NCI-H1694 treated with DMSO at 0.1 percent for 48 hours (cell line): ENCODE results near the gene NEK8.

Experiments
- DNase-seq: peaks from one replicate; lab custom pipeline; 2025; lab: John Stamatoyannopoulos, UW

The NEK8 gene

DNA sequence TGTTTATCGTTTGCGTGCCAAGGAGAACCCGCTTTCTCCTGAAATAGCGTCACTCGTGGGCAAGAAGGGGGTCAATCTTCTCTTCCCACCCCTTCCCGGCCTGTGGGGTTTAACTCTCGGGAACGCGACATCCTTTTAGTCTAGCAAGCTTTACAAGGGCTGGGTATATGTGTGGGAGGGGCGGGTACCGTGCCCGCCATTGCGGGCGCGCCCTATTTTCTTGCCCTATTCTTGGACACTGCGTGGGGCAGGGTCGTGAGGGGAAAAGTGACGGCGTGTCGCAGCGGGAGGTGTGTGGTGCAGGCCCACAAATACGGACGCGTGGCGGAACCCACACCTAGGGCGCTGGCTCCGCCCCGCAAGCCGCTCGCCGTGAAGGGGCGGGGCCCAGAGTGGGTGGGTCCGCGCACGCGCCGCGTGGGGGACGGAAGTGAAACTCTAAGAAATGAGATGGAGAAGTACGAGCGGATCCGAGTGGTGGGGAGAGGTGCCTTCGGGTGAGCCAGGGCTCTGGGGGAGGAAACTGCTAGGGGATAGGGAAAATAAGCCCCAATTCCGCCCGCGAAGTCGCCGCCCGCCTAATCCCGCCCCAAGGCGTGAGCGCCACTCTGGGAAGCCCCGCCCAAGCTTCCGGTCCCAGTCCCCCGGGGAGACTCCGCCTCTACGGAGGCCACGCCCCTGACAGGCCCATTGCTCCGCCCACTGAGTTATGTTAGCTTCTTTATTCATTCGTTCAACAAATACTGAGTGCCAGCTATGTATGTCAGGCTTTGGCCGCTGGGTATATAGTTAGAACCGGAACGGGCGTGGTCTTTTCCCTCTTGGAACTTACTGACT is at the start of gene NEK8:
NEK8 (plus strand) TSS at position 425 of the 837 bp plus-strand sequence; CDS start at position 451, 26 bp downstream.
- DNase-seq, result peak; percentile 88

DNA sequence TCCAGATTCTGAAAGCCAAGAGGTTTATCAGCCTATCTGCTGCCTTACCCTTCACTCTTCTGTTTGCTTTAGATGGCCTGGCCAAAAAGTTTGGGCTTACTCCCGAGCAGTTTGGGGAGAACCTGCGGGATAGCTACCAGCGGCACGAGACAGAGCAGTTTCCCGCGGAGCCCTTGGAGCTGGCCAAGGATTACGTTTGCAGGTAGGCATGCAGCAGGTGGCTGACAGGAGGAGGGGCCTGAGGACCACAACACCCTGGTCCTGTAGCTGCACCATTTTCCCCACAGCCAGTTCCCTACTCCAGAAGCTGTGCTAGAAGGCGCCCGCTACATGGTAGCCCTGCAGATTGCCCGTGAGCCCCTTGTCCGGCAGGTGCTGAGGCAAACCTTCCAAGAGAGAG is 45.9 kb upstream of the NEK8 start:
- no peak for DNase-seq

DNA sequence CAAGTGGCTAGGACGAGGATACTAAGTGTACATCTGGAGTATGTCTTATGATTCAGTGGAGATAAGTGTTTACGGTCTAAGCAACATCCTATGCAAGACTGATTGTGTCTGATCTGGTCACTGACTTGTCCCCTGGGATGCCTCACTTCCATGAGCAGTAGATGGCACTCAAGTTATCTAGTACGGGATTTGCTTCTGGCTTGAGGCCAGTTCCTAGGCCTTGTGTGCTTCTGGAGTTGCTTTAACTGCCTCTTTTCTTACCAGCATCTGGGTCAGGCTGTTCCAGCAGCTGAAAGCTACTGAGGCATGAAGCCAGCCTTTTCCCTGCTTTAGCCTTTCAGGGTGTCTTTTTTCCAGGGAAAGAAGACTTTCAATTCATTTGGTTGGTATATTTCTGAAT is 43.6 kb upstream of the NEK8 start:
- no peak for DNase-seq

DNA sequence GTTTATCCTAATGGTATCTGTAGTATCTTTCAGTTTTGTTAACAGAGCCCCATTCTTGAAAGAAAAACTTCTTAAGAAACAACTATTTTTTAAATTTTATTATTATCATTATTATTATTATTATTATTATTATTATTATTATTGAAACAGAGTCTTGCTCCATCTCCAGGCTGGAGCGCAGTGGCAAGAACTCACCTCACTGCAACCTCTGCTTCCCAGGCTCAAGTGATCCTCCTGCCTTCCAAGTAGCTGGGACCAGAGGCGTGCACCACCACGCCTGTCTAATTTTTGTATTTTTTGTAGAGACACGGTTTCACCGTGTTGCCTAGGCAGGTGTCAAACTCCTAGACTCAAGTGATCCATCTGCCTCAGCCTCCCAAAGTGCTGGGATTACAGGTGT is 43.2 kb upstream of the NEK8 start:
- DNase-seq, result no peak

GRCh38 chr17:28686296-28686695 is 42.3 kb upstream of the NEK8 start:
- no peak for DNase-seq

DNA sequence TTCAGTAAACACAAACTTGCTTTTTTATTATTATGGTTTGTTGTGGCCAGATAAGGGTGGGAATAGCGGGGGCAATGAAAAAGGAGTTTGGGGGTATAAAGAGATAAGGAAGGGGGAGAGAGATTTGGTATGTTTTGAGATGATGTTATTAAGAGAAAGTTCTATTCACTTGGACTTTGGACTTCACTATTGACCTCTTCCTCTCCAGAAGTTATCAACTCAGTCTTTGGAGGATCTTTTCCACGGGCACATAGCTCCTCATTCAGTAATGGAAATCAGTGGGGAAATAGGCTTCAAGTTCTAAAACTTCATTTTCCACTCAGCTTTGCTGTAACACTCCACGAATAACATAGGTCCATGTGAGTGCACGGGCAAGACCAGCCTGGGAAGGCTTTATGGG is 40.1 kb upstream of the NEK8 start:
- no peak for DNase-seq

GRCh38 chr17:28689011-28689410 is 39.6 kb upstream of the NEK8 start:
- DNase-seq, result no peak

GRCh38 chr17:28693869-28694268 is 34.7 kb upstream of the NEK8 start:
- no peak for DNase-seq

DNA sequence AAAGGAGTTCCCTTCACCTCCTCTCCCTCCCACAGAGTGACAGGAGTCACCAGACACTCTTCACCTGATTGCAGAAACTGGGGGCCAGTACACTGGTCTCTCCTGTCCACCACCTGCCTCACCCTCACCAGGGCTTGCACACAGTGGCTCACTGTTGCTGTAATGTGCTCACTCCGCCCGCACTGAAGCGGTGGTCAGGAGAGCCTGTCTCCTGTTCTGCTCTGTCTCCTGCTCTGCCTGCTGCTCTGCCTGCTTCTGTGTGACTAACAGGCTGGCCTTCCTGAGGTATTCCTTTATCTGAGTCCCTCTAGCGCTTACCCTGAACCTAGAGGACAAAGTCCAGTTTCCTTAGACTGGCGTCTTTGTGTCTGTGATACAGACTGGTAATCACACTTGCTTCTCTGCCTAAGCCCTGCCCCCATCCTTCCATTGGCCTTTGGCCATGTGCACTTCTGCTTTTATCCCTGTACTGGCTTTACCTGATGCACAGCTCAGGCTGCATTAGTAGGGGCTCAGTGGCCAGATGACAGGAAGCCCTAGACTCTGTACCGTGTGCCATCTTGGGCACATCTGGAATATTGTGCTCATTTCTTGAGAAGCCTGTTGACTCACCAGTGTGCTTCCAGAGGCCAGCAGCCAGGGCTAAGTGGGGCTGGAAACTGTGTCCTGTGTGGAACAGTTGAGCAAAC is 30.2 kb upstream of the NEK8 start:
- no peak for DNase-seq

DNA sequence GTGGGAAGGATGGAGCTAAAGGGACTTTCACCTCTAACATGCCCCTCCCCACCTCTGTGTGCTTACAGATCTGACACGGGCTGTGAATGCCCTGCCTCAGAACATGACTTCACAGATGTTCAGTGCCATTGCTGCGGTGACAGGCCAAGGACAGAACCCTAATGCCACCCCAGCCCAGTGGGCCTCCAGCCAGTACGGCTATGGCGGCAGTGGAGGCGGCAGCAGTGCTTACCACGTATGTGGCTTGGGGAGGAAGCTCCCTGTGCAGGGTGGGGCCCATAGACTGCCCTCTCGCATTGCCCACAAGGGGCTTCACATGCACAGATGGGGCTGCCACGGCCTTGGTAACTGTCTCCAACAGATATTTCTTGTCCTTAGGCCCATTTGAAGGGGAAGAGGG is 28.3 kb upstream of the NEK8 start:
- DNase-seq, result no peak

DNA sequence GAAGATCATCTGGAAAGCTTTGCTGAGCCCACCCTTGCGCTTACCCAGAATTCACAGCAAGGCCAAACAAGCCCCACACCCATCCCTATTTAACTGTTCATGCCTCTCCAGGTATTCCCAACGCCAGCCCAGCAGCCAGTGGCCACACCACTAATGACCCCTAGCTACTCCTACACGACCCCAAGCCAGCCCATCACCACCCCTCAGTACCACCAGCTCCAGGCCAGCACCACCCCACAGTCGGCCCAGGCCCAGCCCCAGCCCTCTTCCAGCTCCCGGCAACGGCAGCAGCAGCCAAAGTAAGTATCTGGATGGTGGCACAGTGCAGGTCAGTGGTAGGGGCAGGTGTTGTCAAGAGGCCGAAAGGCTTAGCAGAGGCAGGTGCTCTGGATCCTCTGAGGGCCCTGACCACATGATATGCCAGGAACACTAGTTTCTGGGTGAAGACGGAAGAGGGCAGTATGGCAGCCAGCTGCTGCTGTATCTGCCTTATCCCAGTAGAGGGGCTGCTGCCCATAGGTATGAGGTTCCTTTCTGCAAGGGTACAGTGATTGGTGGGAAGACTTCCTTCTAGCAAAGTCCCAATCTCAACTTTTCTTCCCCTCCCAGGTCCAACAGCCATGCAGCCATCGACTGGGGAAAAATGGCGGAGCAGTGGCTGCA is 27.6 kb upstream of the NEK8 start:
- no peak for DNase-seq

GRCh38 chr17:28702026-28702751 is 26.4 kb upstream of the NEK8 start:
- DNase-seq, result no peak

DNA sequence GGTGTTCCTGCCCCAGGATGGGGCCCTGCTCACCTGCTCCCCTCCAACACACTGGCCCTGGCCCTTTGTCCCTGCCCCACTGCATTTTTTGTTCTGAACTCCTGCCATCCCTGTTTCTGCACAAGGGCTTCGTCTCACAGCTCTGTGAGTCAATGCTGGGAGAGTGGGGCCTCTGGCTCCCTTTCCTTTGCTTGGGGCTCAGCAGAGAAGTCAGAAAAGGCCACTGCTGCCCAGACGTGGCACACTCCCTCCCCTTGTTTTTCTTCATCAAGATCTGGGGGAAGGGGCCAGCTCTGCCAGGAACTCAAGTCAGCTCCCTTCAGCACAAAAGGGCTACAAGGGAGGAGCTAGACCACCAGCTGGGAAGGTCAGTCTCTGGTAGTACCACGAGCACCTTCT is 25.8 kb upstream of the NEK8 start:
- no peak for DNase-seq

GRCh38 chr17:28703552-28704218 is 24.9 kb upstream of the NEK8 start:
- no peak for DNase-seq

DNA sequence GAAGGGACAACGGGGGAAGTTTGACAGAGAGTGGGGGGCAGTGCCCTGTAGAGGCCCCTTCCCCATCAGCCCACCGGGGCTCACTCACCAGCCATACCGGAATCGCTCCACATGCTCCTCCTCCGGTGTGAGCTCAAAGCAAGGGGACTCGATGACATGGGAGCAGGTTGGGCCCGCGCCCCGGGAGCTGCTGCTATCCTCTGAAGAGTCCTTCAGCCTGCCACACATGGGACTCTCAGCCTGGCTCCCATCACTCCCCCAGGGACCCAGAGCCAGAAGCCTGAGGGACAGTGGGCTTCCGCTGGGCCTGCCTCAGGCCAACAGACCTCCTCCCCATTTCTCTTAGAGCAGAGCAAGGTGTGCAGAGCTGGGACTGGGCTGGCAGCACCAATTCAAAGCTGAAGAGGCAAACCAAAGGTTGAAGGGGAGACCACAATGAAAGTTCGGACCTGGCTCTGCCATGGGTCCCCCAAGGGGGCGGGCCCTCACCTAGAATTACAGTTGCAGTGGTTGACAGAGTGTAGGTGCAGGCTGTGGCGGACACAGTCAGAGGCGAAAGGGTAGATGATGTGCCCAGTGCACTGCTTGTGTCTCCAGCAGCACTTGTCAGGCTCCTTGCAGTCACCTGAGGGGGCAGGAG is 24.2 kb upstream of the NEK8 start:
- DNase-seq, result no peak

DNA sequence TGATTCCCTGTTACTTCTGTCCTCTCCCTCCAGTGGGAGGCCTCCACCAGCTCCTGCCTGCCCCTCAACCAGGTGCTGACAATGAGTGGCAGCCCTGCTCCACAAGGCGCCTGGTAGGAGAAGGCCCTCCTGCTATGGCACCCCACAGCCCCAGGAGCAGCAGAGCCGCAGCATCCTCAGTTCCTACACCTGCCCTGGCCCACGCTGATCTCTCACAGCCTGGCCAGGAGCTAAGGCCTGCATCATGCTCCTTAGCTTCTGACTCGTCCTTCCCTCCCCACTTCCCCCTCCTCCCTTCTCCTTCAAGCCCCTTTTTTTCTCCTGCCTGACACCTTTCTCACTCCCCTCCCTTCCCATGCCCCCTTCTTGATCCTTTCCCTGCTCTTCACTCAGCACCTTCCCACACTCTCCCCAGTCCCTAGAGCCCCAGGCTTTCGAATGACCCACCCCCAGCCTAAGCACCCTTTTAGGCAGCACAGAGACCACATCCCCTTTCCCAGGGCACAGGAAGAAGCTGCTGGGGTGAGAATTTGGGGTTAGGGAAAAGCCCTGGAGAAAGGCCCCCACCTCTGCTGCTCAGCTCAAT is 23.4 kb upstream of the NEK8 start:
- DNase-seq, result no peak

GRCh38 chr17:28705728-28706334 is 22.8 kb upstream of the NEK8 start:
- DNase-seq, result no peak

- no peak for DNase-seq
Measured at GRCh38 chr17:28706471-28707338, 21.9 kb upstream of the NEK8 start.

GRCh38 chr17:28707339-28707720 is 21.3 kb upstream of the NEK8 start:
- no peak for DNase-seq
